HFF-Myc (cell line): ENCODE measurements around the gene PLEKHF1.
"Not testable (repeated sequence)": the region's sequence is repeated elsewhere in the genome, so short reads cannot be mapped to it uniquely, and the experiment has no call there.

Experiments
- DNase-seq: peaks from one replicate; pipeline ENCODE4 v3.0.0-alpha.2; 2011; ENCODE audit warnings: low read depth; ENCODE audit errors: extremely low read depth
- H3K4me3 ChIP-seq: replicated peaks from 2 replicates; pipeline ENCODE4 v1.5.1; 2011; ENCODE audit warnings: low read depth, mild to moderate bottlenecking, control low read depth, low read length
- TF ChIP-seq, protein P1 (sequence below): IDR thresholded peaks from 2 replicates; pipeline ENCODE4 v1.5.1; 2012; ENCODE audit warnings: mild to moderate bottlenecking, low read depth, low read length, control low read depth; ENCODE audit errors: missing control alignments

The PLEKHF1 gene

DNA sequence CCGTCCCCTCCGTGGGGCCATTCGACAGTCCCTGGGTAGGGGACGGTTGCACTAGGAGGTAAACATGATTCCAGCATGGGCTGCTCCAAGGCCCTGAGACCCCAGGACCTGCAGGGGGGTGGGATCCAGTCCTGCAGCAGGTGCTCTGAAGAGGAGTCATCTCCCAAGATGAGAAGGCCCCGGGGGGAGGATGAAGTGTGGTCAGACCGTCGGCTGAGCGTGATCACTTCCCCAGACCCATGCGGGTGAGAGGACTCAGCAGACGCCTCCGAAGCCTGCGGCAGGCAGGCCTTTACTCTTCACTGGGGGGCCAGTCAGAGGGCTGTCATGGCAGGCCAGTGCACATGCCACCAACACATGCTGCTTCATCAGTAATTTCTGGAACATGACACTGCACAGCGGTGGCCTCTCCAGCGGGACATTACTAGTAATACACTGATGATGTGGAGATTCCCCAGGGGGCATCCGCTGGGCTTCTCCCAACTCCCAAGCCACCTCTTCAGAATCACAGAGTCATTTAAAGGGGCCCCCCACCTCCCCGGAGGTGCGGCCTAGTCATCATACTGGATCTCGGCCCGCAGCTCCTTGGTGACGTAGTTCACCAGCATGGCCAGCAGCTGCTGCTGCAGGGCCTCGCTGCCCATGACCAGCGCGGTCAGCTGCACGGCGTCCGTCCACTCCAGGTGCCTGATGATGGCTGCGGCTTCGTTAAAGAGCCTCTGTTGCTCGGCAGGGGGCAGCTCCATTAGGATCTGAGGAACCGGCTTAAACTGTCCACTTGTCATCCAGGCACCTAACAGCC is 37.1 kb downstream of the PLEKHF1 start:
- no peak for DNase-seq
- TF ChIP-seq, protein P1, sequence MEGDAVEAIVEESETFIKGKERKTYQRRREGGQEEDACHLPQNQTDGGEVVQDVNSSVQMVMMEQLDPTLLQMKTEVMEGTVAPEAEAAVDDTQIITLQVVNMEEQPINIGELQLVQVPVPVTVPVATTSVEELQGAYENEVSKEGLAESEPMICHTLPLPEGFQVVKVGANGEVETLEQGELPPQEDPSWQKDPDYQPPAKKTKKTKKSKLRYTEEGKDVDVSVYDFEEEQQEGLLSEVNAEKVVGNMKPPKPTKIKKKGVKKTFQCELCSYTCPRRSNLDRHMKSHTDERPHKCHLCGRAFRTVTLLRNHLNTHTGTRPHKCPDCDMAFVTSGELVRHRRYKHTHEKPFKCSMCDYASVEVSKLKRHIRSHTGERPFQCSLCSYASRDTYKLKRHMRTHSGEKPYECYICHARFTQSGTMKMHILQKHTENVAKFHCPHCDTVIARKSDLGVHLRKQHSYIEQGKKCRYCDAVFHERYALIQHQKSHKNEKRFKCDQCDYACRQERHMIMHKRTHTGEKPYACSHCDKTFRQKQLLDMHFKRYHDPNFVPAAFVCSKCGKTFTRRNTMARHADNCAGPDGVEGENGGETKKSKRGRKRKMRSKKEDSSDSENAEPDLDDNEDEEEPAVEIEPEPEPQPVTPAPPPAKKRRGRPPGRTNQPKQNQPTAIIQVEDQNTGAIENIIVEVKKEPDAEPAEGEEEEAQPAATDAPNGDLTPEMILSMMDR = no peak
- no peak overlapping the region for H3K4me3 ChIP-seq

DNA sequence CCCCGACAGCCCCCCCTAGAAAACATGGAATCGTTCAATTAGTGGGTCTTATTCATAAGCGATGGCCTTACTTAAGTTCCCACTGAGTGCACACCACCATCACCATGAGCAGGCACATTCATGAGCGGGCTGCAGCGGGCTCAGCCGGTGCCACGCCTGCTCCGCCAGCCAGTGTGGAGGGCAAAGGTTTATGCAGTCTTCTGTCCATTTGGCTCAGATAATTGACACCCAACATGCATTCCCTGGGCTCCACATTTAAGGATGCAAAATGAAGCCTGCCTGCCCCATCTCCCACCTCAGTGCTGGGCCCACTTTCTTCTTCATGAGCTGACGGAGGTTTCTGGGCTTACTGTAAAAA is 37.7 kb downstream of the PLEKHF1 start:
- TF ChIP-seq, protein P1 = no peak
- DNase-seq = no peak
- no peak overlapping the region for H3K4me3 ChIP-seq

DNA sequence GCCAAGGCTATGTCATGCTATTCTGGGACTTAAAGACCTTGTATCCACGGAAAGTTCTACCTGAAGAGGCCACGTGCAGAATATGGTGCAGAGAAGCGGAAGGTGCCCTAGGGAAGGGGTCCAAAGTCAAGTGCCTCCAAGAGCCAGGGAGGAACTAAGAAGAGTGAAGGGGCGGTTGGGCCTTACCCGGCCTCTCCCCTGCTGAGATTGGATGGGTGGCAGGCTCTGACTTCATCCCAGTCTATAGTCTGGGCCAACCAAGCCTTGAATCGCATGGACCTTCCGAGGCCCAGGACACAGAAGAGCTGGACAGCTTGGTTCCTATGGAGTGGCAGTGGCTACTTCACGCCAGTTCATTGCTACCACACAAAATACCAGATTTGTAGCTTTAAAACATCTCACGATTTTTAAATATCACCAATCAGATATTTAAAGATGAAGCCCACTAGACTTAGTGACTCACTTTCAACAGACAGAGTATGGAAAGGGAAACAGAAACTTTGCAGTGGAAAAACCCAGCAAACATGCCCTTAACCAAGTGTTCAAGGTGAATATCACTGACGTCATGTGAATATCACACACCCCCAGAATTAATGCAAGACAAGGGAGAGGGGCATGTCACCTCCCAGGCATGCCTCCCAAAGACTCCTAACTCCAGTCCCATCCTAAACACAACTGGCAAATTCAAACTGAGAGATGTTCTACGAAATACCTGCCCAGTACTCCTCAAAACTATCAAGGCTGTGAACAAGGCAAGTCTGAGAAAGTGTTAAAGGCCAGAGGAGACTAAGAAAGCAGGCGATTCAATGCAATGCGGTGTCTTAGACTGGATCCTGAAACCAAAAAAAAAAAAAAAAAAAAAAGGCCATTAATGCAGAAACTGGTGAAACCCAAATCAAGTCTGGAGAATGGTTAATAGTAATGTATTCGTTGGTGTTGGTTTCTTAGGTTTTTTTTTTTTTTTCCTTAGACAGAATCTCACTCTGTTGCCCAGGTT is 39.6 kb downstream of the PLEKHF1 start:
- DNase-seq = no peak
- H3K4me3 ChIP-seq = no peak overlapping the region
- TF ChIP-seq, protein P1 = no peak

DNA sequence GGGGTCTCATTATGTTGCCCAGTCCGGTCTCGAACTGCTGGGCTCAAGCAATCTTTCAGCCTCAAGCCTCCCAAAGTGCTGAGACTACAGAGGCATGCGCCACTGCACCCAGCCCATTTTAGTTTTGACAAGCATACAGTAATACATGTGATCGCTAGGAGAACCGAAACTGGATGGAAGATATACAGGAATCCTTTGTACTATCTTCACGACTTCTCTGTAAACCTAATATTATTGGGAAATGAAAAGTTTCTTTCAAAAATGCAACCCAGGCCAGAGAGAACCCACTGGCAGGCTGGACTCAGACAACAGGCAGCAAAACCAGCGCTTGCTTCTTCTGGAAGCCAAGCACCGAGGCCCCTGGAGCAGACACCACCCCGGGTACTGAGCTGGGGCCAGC is 40.4 kb downstream of the PLEKHF1 start:
- TF ChIP-seq, protein P1 = no peak
- no peak overlapping the region for H3K4me3 ChIP-seq
- no peak for DNase-seq

DNA sequence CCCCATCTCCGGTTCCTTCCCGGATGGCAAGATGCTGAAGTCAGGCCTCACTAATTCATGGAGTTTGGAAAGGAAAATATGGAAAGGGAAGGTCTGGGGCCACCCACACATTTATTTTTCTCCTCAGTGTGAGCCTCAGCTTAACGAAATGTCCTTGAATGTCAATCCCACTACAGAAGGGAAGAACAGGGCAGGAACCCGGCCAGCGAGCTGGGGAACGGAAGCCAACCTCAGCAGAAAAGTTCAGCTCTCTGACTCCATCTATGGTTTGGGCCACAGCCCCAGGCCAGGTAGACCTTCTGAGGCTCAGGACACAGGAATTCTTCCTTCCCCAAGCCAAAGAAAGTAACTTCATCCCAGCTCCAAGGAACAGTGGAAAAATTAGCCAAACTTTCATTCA is 41.4 kb downstream of the PLEKHF1 start:
- TF ChIP-seq, protein P1 = no peak
- H3K4me3 ChIP-seq = no peak overlapping the region
- no peak for DNase-seq

DNA sequence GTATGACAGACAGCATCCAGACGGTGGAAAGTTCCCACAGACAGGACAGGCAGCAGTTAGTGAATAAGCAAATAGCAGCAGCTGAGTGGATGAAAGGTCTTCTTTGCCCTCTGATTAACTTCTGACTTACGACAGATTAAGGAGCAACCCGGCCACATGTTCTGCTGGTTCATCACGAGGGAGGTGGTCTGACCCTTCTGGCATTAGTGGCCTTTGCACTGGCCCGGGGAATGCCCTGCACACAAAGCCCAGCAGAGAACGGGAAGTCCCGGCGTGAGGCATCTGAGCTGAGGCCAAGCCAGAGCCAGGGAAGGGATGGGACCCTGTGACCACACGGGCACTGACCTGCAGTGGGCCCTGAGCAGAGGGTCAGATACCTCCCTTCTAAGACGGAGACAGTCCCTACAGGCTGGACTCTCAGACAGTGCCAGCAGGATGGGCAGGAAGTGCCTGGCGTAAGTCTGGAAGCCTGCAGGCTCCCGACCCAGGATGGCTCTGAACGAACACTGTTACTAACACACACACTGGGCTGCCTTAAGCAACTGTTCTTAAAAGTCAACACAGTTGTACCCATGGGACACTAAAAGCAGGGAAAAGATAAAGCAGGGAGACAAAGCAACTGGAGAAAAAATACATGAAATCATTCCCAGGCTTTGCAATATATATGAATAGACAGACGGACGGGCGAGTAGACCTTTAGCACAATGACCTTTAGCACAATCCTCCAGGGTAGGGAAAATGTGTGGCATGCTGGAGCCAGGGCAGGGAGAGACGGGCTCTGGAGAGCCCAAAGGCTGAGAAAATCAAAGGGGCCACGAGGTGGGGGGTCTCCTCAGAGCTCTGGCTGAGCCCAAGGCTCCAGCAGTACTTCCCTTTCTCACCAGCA is 43.5 kb downstream of the PLEKHF1 start:
- TF ChIP-seq, protein P1 = no peak
- H3K4me3 ChIP-seq = no peak overlapping the region
- no peak for DNase-seq

DNA sequence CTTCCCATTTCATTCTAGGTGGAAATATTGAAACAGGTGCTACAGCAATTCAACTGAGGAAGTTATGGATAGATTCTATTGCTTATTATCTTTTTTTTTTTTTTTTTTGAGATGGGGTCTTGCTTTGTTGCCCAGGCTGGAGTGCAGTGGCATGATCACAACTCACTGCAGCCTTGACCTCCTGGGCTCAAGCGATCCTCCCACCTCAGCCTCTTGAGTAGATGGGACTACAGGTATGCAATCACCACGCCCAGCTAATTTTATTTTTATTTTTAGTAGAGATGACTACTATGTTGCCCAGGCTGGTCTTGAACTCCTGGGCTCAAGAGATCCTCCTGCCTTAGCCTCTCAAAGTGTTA is 44.2 kb downstream of the PLEKHF1 start:
- DNase-seq = not testable (repeated sequence)

More for the DNA sequence above, 44.2 kb downstream of the PLEKHF1 start:
- not testable (repeated sequence) for H3K4me3 ChIP-seq
